ENCODE measurements around the gene URB1.

- TF ChIP-seq CTCF (IDR thresholded peaks at IDR 0.05) (no peak), EP300 (IDR thresholded peaks at IDR 0.05) (no peak), POLR2A (IDR thresholded peaks at IDR 0.05) (no peak)
Measured at GRCh38 chr21:32332463-32332951, 60.3 kb downstream of the URB1 start.
